Liver (tissue), 3 donors: Measurements from ENCODE around the gene RUNX1.

Source experiments
- CTCF ChIP-seq: fragments of 150-350 bp; IDR thresholded peaks from 2 replicates; pipeline ENCODE4 v1.5.1; 2017; ENCODE audit warnings: improper control_type of control experiment, low read depth, low read length; ENCODE audit not compliant: missing input control
- JUND ChIP-seq, 2 donors: IDR thresholded peaks; 2 replicates each; pipeline ENCODE4 v1.6.1; 2016; ENCODE audit warnings: antibody characterized with exemption in 2 of 2
- YY1 ChIP-seq: IDR thresholded peaks from 2 replicates; pipeline ENCODE4 v1.6.1; 2016; ENCODE audit warnings: antibody characterized with exemption, mild to moderate bottlenecking
- donor health status: healthy.
- donor health status: healthy.

GRCh38 chr21:34782506-34783360, 266.4 kb downstream of the RUNX1 start:
- TF ChIP-seq JUND (IDR thresholded peaks at IDR 0.05), result no peak
- TF ChIP-seq YY1, result no peak
- TF ChIP-seq CTCF, result no peak
